ENCODE data around the gene MEIKIN.
A peak's percentile ranks its signal among the peaks of the same experiment; 100 is the strongest.

Gene MEIKIN

GRCh38 chr5:131979816-131980215 is 34.4 kb upstream of the MEIKIN start:
- H3K4me1 Mint-ChIP-seq = peaks cover 52% of the 10 kb centered on the region
- no peaks in the 10 kb centered on the region for H3K36me3 Mint-ChIP-seq
- DNase-seq (ENCODE audit: low spot score in 2 of 2) (no peak), ATAC-seq (no peak)
- no peak overlapping the region for H3K4me3 Mint-ChIP-seq
- H3K27ac Mint-ChIP-seq = no peak overlapping the region
- H3K9me3 Mint-ChIP-seq = no peaks in the 10 kb centered on the region

GRCh38 chr5:131977212-131977604 is 31.7 kb upstream of the MEIKIN start:
- Mint-ChIP-seq H3K4me3 (no peak overlapping the region), H3K9me3 (no peaks in the 10 kb centered on the region), H3K36me3 (no peaks in the 10 kb centered on the region), H3K27ac (peak overlapping the region; percentile 75), H3K4me1 (peaks cover 47% of the 10 kb centered on the region)
- no peak for ATAC-seq
- no peak for DNase-seq (ENCODE audit: low spot score in 2 of 2)

GRCh38 chr5:131976414-131977211 is 31.1 kb upstream of the MEIKIN start:
- H3K9me3 Mint-ChIP-seq = no peaks in the 10 kb centered on the region
- H3K36me3 Mint-ChIP-seq = no peaks in the 10 kb centered on the region
- no peak for DNase-seq (ENCODE audit: low spot score in 2 of 2)
- peaks cover 47% of the 10 kb centered on the region for H3K4me1 Mint-ChIP-seq
- H3K27ac Mint-ChIP-seq = peak overlapping the region; percentile 75
- no peak overlapping the region for H3K4me3 Mint-ChIP-seq
- ATAC-seq = no peak

- peak in 1 of 2 donors; percentile 59 for DNase-seq (ENCODE audit: low spot score in 2 of 2)
- no peaks in the 10 kb centered on the region for H3K9me3 Mint-ChIP-seq
- H3K4me1 Mint-ChIP-seq = peaks cover 41% of the 10 kb centered on the region
- H3K36me3 Mint-ChIP-seq = no peaks in the 10 kb centered on the region
- H3K4me3 Mint-ChIP-seq = peak overlapping the region; percentile 64
- peak overlapping the region; percentile 86 for H3K27ac Mint-ChIP-seq
- peak; percentile 57 for ATAC-seq
Observed at GRCh38 chr5:131974956-131975726, 29.7 kb upstream of the MEIKIN start.

- H3K9me3 Mint-ChIP-seq = no peaks in the 10 kb centered on the region
- H3K4me1 Mint-ChIP-seq = peaks cover 41% of the 10 kb centered on the region
- DNase-seq (ENCODE audit: low spot score in 2 of 2) = no peak
- ATAC-seq = peak; percentile 8
- H3K4me3 Mint-ChIP-seq = peak overlapping the region; percentile 64
- no peaks in the 10 kb centered on the region for H3K36me3 Mint-ChIP-seq
- H3K27ac Mint-ChIP-seq = peak overlapping the region; percentile 86
Observed at GRCh38 chr5:131974622-131974955, 29.1 kb upstream of the MEIKIN start.

- H3K4me1 Mint-ChIP-seq = peaks cover 41% of the 10 kb centered on the region
- DNase-seq (ENCODE audit: low spot score in 2 of 2) (no peak), ATAC-seq (no peak)
- H3K4me3 Mint-ChIP-seq = no peak overlapping the region
- no peaks in the 10 kb centered on the region for H3K9me3 Mint-ChIP-seq
- H3K36me3 Mint-ChIP-seq = no peaks in the 10 kb centered on the region
- H3K27ac Mint-ChIP-seq = no peak overlapping the region
Observed at GRCh38 chr5:131974016-131974415, 28.6 kb upstream of the MEIKIN start.

- no peak overlapping the region for H3K4me3 Mint-ChIP-seq
- no peak overlapping the region for H3K27ac Mint-ChIP-seq
- DNase-seq (ENCODE audit: low spot score in 2 of 2) (peak in 1 of 2 donors; percentile 1), ATAC-seq (no peak)
- H3K4me1 Mint-ChIP-seq = peaks cover 41% of the 10 kb centered on the region
- H3K36me3 Mint-ChIP-seq = no peaks in the 10 kb centered on the region
- H3K9me3 Mint-ChIP-seq = no peaks in the 10 kb centered on the region
Observed at GRCh38 chr5:131973089-131973712, 27.7 kb upstream of the MEIKIN start.

GRCh38 chr5:131968396-131968954 is 23.0 kb upstream of the MEIKIN start:
- Mint-ChIP-seq H3K4me1 (peaks cover 9% of the 10 kb centered on the region), H3K9me3 (no peaks in the 10 kb centered on the region), H3K27ac (no peak overlapping the region), H3K36me3 (peaks cover 5% of the 10 kb centered on the region), H3K4me3 (no peak overlapping the region)
- ATAC-seq = no peak
- peak in 1 of 2 donors; percentile 13 for DNase-seq (ENCODE audit: low spot score in 2 of 2)

- Mint-ChIP-seq H3K4me1 (no peaks in the 10 kb centered on the region), H3K27ac (no peak overlapping the region), H3K36me3 (peaks cover 5% of the 10 kb centered on the region), H3K9me3 (no peaks in the 10 kb centered on the region), H3K4me3 (no peak overlapping the region)
- DNase-seq (ENCODE audit: low spot score in 2 of 2) (no peak), ATAC-seq (no peak)
Observed at GRCh38 chr5:131966551-131966950, 21.1 kb upstream of the MEIKIN start.

GRCh38 chr5:131965826-131966415 is 20.5 kb upstream of the MEIKIN start:
- Mint-ChIP-seq H3K9me3 (no peaks in the 10 kb centered on the region), H3K27ac (no peak overlapping the region), H3K36me3 (peaks cover 5% of the 10 kb centered on the region), H3K4me3 (no peak overlapping the region), H3K4me1 (no peaks in the 10 kb centered on the region)
- DNase-seq (ENCODE audit: low spot score in 2 of 2) = peak in 1 of 2 donors; percentile 30
- ATAC-seq = no peak

- ATAC-seq (peak; percentile 90), DNase-seq (ENCODE audit: low spot score in 2 of 2) (no peak)
- peaks cover 1% of the 10 kb centered on the region for H3K36me3 Mint-ChIP-seq
- no peak overlapping the region for H3K4me3 Mint-ChIP-seq
- H3K27ac Mint-ChIP-seq = peak overlapping the region; percentile 20
- H3K9me3 Mint-ChIP-seq = no peaks in the 10 kb centered on the region
- H3K4me1 Mint-ChIP-seq = peaks cover 10% of the 10 kb centered on the region
Observed at GRCh38 chr5:131959906-131960305, 14.4 kb upstream of the MEIKIN start.

GRCh38 chr5:131959136-131959535 is 13.7 kb upstream of the MEIKIN start:
- Mint-ChIP-seq H3K4me1 (peaks cover 17% of the 10 kb centered on the region), H3K27ac (no peak overlapping the region), H3K9me3 (no peaks in the 10 kb centered on the region), H3K36me3 (peaks cover 6% of the 10 kb centered on the region), H3K4me3 (no peak overlapping the region)
- DNase-seq (ENCODE audit: low spot score in 2 of 2) (no peak), ATAC-seq (no peak)

- H3K27ac Mint-ChIP-seq = no peak overlapping the region
- no peak overlapping the region for H3K4me3 Mint-ChIP-seq
- peaks cover 20% of the 10 kb centered on the region for H3K4me1 Mint-ChIP-seq
- no peaks in the 10 kb centered on the region for H3K9me3 Mint-ChIP-seq
- DNase-seq (ENCODE audit: low spot score in 2 of 2) (no peak), ATAC-seq (no peak)
- peaks cover 6% of the 10 kb centered on the region for H3K36me3 Mint-ChIP-seq
Observed at GRCh38 chr5:131957721-131958441, 12.4 kb upstream of the MEIKIN start.

- Mint-ChIP-seq H3K4me1 (peaks cover 10% of the 10 kb centered on the region), H3K36me3 (peaks cover 6% of the 10 kb centered on the region), H3K4me3 (no peak overlapping the region), H3K27ac (no peak overlapping the region), H3K9me3 (no peaks in the 10 kb centered on the region)
- peak; percentile 92 for ATAC-seq
- no peak for DNase-seq (ENCODE audit: low spot score in 2 of 2)
Observed at GRCh38 chr5:131953969-131954368, 8.5 kb upstream of the MEIKIN start.

Data from stimulated activated effector memory CD8-positive, alpha-beta T cell treated with anti-CD3 and anti-CD28 coated beads, Interleukin-12 subunit alpha, Interleukin-12 subunit beta, amount 100 ng/mL, for 72 hours (primary cell).